ENCODE data around the gene FGF8.

The FGF8 gene

GRCh38 chr10:101744267-101744666, 31.6 kb downstream of the FGF8 start:
- DNase-seq (ENCODE audit: insufficient read length, low spot score) (no peak), FAIRE-seq (no peak)
- no peak for TF ChIP-seq CTCF (IDR thresholded peaks at IDR 0.05; ENCODE audit: insufficient read depth, missing control alignments)

- TF ChIP-seq CTCF (IDR thresholded peaks at IDR 0.05; ENCODE audit: insufficient read depth, missing control alignments): no peak
- DNase-seq (ENCODE audit: insufficient read length, low spot score) (no peak), FAIRE-seq (no peak)
Measured at GRCh38 chr10:101741938-101742337, 34.0 kb downstream of the FGF8 start.

- no peak for FAIRE-seq
- no peak for TF ChIP-seq CTCF (IDR thresholded peaks at IDR 0.05; ENCODE audit: insufficient read depth, missing control alignments)
- no peak for DNase-seq (ENCODE audit: insufficient read length, low spot score)
Measured at GRCh38 chr10:101736666-101737065, 39.2 kb downstream of the FGF8 start.

GRCh38 chr10:101732096-101732495, 43.8 kb downstream of the FGF8 start:
- no peak for FAIRE-seq
- no peak for TF ChIP-seq CTCF (IDR thresholded peaks at IDR 0.05; ENCODE audit: insufficient read depth, missing control alignments)
- no peak for DNase-seq (ENCODE audit: insufficient read length, low spot score)

- FAIRE-seq: no peak
Measured at GRCh38 chr10:101726115-101726387, 49.9 kb downstream of the FGF8 start.

GRCh38 chr10:101725296-101726114, 50.4 kb downstream of the FGF8 start:
- DNase-seq (ENCODE audit: insufficient read length, low spot score) (no peak), FAIRE-seq (no peak)
- no peak for TF ChIP-seq CTCF (IDR thresholded peaks at IDR 0.05; ENCODE audit: insufficient read depth, missing control alignments)

More at GRCh38 chr10:101726115-101726387, 49.9 kb downstream of the FGF8 start:
- no peak for DNase-seq (ENCODE audit: insufficient read length, low spot score)
- TF ChIP-seq CTCF (IDR thresholded peaks at IDR 0.05; ENCODE audit: insufficient read depth, missing control alignments): no peak

GRCh38 chr10:101724446-101724845, 51.5 kb downstream of the FGF8 start:
- DNase-seq (ENCODE audit: insufficient read length, low spot score): no peak
- TF ChIP-seq CTCF (IDR thresholded peaks at IDR 0.05; ENCODE audit: insufficient read depth, missing control alignments): no peak
- FAIRE-seq: no peak

Data from D721Med (cell line).